ENCODE data around the gene WWP2.

GRCh38 chr16:69892378-69892777 is 130.2 kb downstream of the WWP2 start:
- TF ChIP-seq CTCF (IDR thresholded peaks at IDR 0.05): no peak
- no peak for TF ChIP-seq POLR2A (IDR thresholded peaks at IDR 0.05)

All from esophagus squamous epithelium (tissue), 4 donors.